Measurements from ENCODE around the gene EXO1. TPM values are rescaled to one million over a fixed set of nuclear protein-coding genes. Genes with fewer than 3 reads are reported as not detected.
A peak's percentile ranks its signal among the peaks of the same experiment; 100 is the strongest.

The EXO1 gene
- total and polyA plus RNA-seq, 9 of the 15 experiments (the other 6 are each of a cell fraction or from before 2014, with no cell fraction given) = 36.0 to 125 (median 83.9) TPM

DNA sequence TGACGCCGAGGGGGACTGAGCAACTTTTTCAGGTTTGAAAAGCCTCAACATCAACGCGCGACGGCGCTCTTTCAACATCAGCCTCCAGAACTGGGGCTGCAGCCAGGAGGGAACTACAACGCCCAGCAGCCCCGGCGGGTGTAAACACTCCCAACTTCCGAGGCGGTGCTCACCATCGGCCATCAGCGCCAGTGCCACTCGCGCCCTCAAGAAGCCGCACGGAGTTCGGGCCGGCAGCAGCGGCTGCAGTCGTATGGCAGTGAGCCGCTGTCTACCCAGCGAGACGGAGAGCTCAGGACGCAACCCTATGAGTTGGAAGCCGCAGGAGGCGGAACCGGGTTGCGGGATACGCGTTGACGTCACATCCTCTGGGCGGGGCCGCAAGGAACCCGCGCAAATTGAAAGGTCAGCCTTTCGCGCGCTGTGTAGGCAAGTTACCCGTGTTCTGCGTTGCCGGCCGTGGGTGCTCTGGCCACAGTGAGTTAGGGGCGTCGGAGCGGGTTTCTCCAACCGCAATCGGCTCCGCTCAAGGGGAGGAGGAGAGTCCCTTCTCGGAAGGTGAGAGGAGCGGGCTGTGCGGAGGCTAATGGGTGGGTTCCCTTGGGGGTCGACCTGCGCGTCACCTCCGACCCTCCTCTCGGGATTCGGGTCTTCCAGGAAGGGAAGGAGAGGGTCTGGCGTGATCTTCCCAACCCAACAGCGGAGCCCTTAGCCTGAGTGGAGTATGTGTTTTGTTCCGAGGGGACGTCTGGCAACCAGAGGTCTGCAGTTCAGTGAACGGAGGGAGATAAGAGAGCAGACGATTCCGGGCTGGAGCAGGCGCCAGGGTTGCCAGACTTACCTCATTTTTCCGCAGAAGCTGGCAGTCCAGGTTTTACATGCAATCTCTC is at the start of gene EXO1 (continued):
- no peak for TF ChIP-seq BDP1 (IDR thresholded peaks at IDR 0.05; ENCODE audit: insufficient read depth, insufficient read length)
- no peak for TF ChIP-seq PHF20 (IDR thresholded peaks at IDR 0.05; ENCODE audit: partially characterized antibody)
- TF ChIP-seq ZNF184 (CRISPR knock-in tag; IDR thresholded peaks at IDR 0.05) = no peak
- no peak for TF ChIP-seq CBX8 (IDR thresholded peaks at IDR 0.05; ENCODE audit: borderline replicate concordance, extremely low read depth, low read depth, low read length, poor library complexity, severe bottlenecking)
- TF ChIP-seq, protein P1, sequence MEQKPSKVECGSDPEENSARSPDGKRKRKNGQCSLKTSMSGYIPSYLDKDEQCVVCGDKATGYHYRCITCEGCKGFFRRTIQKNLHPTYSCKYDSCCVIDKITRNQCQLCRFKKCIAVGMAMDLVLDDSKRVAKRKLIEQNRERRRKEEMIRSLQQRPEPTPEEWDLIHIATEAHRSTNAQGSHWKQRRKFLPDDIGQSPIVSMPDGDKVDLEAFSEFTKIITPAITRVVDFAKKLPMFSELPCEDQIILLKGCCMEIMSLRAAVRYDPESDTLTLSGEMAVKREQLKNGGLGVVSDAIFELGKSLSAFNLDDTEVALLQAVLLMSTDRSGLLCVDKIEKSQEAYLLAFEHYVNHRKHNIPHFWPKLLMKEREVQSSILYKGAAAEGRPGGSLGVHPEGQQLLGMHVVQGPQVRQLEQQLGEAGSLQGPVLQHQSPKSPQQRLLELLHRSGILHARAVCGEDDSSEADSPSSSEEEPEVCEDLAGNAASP (IDR thresholded peaks at IDR 0.05) = no peak
- no peak for TF ChIP-seq ZNF408 (CRISPR knock-in tag; IDR thresholded peaks at IDR 0.05; ENCODE audit: low read depth)
- TF ChIP-seq DMBX1 (CRISPR knock-in tag; IDR thresholded peaks at IDR 0.05; ENCODE audit: borderline replicate concordance) = no peak
- TF ChIP-seq THAP12 (CRISPR knock-in tag; IDR thresholded peaks at IDR 0.05) = peak; percentile 56; the same call in 1 of the 2 replicates
- peak; percentile 76 for TF ChIP-seq CEBPG (CRISPR knock-in tag; IDR thresholded peaks at IDR 0.05)
- TF ChIP-seq CEBPG (tag; conservative IDR thresholded peaks at IDR 0.05 in 1 of 2, IDR thresholded peaks at IDR 0.05 in 1 of 2) = peak; percentile 52 to 74; a peak in 2 of 4 replicates
- no peak; the same call in 1 of the 2 replicates for TF ChIP-seq TRIM28 (IDR thresholded peaks at IDR 0.05)
- TF ChIP-seq, protein P2, sequence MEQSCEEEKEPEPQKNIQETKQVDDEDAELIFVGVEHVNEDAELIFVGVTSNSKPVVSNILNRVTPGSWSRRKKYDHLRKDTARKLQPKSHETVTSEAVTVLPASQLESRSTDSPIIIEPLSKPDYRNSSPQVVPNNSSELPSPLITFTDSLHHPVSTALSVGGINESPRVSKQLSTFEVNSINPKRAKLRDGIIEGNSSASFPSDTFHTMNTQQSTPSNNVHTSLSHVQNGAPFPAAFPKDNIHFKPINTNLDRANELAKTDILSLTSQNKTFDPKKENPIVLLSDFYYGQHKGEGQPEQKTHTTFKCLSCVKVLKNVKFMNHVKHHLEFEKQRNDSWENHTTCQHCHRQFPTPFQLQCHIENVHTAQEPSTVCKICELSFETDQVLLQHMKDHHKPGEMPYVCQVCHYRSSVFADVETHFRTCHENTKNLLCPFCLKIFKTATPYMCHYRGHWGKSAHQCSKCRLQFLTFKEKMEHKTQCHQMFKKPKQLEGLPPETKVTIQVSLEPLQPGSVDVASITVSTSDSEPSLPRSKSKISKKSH (CRISPR knock-in tag; IDR thresholded peaks at IDR 0.05) = no peak
- no peak for TF ChIP-seq HIVEP1 (CRISPR knock-in tag; IDR thresholded peaks at IDR 0.05)
- TF ChIP-seq HEY1 (CRISPR knock-in tag; IDR thresholded peaks at IDR 0.05; ENCODE audit: borderline replicate concordance) = no peak
